GM21515 (cell line): ENCODE measurements around the gene TEX36.
"Not testable (repeated sequence)": the region's sequence is repeated elsewhere in the genome, so short reads cannot be mapped to it uniquely, and the experiment has no call there.

Source experiments
- ATAC-seq: cut with Tn5 transposase; IDR thresholded peaks from one replicate; pipeline ENCODE4 v1.9.1; 2021; ENCODE audit not compliant: unreplicated experiment

Gene TEX36

GRCh38 chr10:125634606-125635005 is 48.4 kb downstream of the TEX36 start:
- ATAC-seq = no peak

GRCh38 chr10:125633517-125633999 is 49.4 kb downstream of the TEX36 start:
- ATAC-seq = no peak

- no peak for ATAC-seq
These were observed 51.2 kb downstream of the TEX36 start for GRCh38 chr10:125631806-125632205.

GRCh38 chr10:125629758-125630376 is 53.1 kb downstream of the TEX36 start:
- ATAC-seq = no peak

- no peak for ATAC-seq
These were observed 54.6 kb downstream of the TEX36 start for GRCh38 chr10:125628104-125629049.

- no peak for ATAC-seq
These were observed 55.3 kb downstream of the TEX36 start for GRCh38 chr10:125627646-125628045.

DNA sequence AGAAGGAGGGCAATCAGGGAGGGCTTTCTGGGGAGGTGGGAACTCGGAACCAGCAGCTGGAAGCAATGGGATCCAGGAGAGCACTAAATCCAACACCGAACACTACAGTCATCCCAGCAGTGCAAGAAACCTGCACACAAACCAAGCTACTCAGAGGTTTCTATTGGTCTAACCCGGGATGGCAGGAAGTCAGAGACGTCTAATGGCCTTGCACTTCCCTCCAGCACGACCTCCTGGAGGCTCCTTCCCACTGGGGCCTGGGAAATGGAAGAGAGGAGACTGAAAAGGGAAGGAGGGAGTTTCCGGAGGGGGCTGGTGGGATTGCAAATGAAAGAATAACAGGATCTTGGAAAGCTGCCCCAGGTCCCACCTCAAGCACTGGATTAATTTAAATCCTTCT is 56.3 kb downstream of the TEX36 start:
- no peak for ATAC-seq

GRCh38 chr10:125625586-125625985 is 57.4 kb downstream of the TEX36 start:
- no peak for ATAC-seq

GRCh38 chr10:125624800-125625199 is 58.2 kb downstream of the TEX36 start:
- no peak for ATAC-seq

- no peak for ATAC-seq
These were observed 61.9 kb downstream of the TEX36 start for GRCh38 chr10:125621052-125621451.

DNA sequence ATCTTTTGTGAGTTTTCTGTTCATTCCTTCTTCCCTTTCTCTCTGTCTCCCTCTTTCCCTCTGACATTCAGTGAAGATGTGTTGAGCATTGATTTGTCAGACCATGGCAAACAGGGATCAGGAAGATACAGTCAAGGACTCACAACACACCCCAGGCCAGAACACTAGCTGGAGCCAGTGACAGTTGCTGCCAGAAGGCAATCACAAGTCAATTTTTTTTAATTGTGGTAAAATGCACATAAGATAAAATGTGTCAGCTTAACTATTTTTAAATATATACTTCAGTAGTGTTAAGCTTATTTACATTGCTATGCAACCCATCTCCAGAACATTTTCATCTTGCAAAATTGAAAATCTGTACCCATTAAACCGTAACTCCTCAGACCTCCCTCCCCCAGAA is 62.6 kb downstream of the TEX36 start:
- ATAC-seq = no peak

- not testable (repeated sequence) for ATAC-seq
These were observed 69.9 kb downstream of the TEX36 start for GRCh38 chr10:125613062-125613461.

- ATAC-seq = no peak
These were observed 71.2 kb downstream of the TEX36 start for GRCh38 chr10:125611756-125612155.

GRCh38 chr10:125611216-125611615 is 71.7 kb downstream of the TEX36 start:
- no peak for ATAC-seq

DNA sequence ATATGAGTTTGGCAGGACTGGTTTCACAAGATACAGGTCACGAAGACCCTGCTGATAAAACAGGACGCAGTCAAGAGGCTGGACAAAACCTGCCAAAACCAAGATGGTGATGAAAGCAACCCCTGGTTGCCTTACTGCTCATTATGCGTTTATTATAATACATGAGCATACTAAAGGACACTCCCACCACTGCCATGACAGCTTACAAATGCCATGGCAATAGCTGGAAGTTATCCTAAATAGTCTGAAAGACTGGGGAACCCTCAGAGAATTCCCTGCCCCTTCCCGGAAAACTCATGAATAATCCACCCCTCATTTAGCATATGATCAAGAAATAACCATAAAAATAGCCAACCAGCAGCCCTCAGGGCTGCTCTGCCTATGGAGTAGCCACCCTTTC is 73.1 kb downstream of the TEX36 start:
- ATAC-seq = no peak

- no peak for ATAC-seq
These were observed 74.5 kb downstream of the TEX36 start for GRCh38 chr10:125608474-125608873.

GRCh38 chr10:125607689-125608290 is 75.2 kb downstream of the TEX36 start:
- no peak for ATAC-seq

DNA sequence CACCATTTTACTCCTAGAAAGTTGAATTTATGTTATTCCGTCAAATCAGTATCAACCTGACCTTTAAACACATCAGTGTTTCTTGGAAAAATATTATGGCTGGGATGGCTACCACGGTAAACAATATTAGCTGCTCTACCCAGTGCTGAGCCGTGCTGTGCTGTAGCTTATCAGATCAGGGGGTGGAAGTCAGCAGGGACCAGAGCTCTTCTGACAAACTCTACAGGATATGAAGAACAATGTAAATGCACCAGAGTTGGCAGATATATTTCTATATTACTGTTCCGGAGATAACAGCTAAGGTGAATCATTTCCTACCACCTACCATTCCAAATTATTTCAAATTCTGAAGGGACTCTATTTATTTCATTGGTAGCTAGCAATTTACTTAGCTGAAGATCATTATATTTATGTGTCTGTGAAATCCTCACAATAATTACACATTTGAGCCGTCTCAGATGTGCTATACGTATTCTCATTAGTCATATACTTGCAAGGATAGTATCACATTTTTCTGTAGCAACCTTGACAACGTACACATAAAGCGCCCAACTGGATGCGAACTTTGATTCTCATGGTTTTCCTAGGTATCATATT is 76.5 kb downstream of the TEX36 start:
- ATAC-seq = no peak
